ENCODE data around the gene LGALS3.

DNA sequence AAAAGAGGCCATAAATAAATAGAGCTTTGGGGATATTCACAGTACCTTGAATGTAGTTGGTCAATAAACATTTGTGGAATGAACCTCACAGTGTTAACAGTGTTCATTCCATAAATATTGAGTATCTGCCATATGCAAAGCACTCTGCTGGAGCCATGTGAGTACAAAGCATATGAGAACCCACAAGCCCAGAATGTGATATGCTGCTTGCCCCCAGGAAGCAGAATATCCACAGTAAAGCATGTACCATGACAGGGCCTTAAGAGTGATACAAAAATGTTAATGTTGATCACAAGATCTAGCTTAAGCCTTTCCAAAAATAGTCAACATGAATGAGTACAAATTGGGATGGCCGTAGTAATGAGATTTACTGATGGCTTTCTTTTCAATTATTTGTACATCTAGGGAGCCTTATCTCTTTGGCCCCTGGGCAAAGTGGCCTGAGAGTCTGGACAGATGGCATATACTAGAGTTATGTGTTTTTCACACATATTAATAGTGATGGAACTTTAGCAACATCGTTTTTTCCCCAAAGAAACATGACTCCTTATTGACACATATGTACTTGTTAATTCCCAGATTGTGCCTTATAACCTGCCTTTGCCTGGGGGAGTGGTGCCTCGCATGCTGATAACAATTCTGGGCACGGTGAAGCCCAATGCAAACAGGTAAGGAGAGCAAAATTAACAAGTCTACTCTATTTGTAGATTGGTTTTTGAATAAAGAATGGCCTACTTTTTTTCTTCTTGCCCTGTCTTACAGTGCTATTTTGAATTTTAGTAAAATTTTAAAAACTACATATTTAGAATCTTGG, 10.9 kb downstream of the LGALS3 start:
- TF ChIP-seq POLR2A (IDR thresholded peaks at IDR 0.05; ENCODE audit: low read length) (no peak), GATA1 (IDR thresholded peaks at IDR 0.05; ENCODE audit: low read depth, low read length) (no peak)
